OCI-LY3 (cell line): Measurements from ENCODE around the gene SYT8.

Experiments used
- H2AFZ ChIP-seq: fragments of 200-600, 300-600 bp; shearing (Covaris generic); 2 replicates; pipeline ENCODE4 v1.6.0; 2014; ENCODE audit warnings: antibody characterized with exemption, low read depth, low read length
- H3K27ac ChIP-seq: fragments of 200-600, 300-600 bp; sonication (generic); 2 replicates; pipeline ENCODE4 v1.5.1; 2014; ENCODE audit warnings: mild to moderate bottlenecking, low read length, moderate library complexity, mixed read lengths
- H3K27me3 ChIP-seq: fragments of 200-600, 300-600 bp; sonication (generic); 2 replicates; pipeline ENCODE4 v1.6.1; 2014; ENCODE audit warnings: low read depth, low read length, mixed read lengths
- H3K36me3 ChIP-seq: fragments of 200-600, 300-600 bp; sonication (generic); replicated peaks from 2 replicates; pipeline ENCODE3; 2014; ENCODE audit warnings: low read depth, low read length, mixed read lengths
- H3K4me1 ChIP-seq: fragments of 300-600, 200-600 bp; sonication (generic); 2 replicates; pipeline ENCODE4 v1.6.1; 2014; ENCODE audit warnings: low read length, mixed read lengths
- H3K4me2 ChIP-seq: fragments of 200-600, 300-600 bp; sonication (generic); 2 replicates; pipeline ENCODE4 v1.6.1; 2014; ENCODE audit warnings: low read length, mixed read lengths
- H3K4me3 ChIP-seq: fragments of 300-600, 200-600 bp; sonication (generic); 2 replicates; pipeline ENCODE4 v1.5.1; 2014; ENCODE audit warnings: antibody characterized with exemption, mild to moderate bottlenecking, low read length, moderate library complexity
- H3K79me2 ChIP-seq: fragments of 300-600, 200-600 bp; shearing (Covaris generic); 2 replicates; pipeline ENCODE4 v1.6.1; 2014; ENCODE audit warnings: mild to moderate bottlenecking, low read length, mixed read lengths
- H3K9ac ChIP-seq: fragments of 300-600, 200-600 bp; shearing (Covaris generic); 2 replicates; pipeline ENCODE4 v1.6.0; 2014; ENCODE audit warnings: mild to moderate bottlenecking, low read length, moderate library complexity
- H3K9me3 ChIP-seq: fragments of 200-600, 300-600 bp; shearing (Covaris generic); 2 replicates; pipeline ENCODE4 v1.6.1; 2014; ENCODE audit warnings: low read length, mixed read lengths; ENCODE audit not compliant: insufficient read depth
- H4K20me1 ChIP-seq: fragments of 200-600, 300-600 bp; sonication (generic); 2 replicates; pipeline ENCODE4 v1.6.1; 2016; ENCODE audit warnings: low read length, mixed read lengths; ENCODE audit not compliant: insufficient read depth
- CTCF ChIP-seq: fragments of 200-600, 300-600 bp; sonication (generic); IDR thresholded peaks from 2 replicates; pipeline ENCODE4 v1.5.1; 2014; ENCODE audit warnings: antibody characterized with exemption, low read length, low read depth
- EZH2phosphoT487 ChIP-seq: fragments of 200-600 bp; shearing (Covaris generic); IDR thresholded peaks from 2 replicates; pipeline ENCODE4 v1.6.1; 2018; ENCODE audit warnings: antibody characterized with exemption, mixed run types, low read depth

Gene SYT8

DNA sequence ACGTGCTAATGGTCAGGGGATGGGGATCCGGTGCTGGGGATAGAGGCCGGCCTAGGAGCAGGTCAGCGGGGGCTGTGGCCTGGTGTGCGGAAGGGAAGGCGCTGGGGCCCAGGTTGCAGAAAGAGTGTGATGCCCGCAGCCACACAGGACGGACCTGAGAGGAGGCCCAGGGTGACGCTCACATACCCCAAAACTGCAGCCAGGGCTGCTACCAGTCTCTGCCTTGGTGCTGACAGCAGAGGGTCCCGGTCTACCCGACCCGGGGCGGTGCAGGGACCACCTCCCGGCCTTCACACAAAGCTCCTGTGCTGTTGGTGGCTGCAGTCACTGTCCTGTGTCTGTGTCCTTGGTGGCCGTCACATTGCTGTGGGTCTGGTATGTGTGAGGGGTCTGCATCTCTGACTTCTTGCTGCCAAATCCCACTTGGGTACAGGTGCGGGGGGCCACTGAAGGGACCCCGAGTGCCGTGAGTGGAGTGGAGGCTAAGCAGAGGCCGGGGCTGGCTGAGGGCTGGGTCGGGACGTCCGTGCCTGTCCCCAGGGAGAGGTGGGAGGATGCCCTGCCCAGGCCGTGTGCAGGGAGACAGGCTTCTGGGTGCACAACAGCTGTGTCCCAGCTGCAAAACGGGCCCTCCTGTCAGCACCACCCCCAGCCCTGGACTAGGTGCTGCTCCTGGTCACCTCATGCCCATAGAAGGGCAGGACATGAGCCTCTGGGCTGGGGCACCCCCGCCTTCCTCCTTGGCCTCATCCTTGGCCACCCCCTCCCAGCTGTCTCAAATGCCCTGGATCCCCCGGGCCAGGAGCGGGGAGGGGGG, 19.6 kb downstream of the SYT8 start:
- no peak for TF ChIP-seq EZH2phosphoT487
- TF ChIP-seq CTCF, result no peak
- peaks cover 71% of the 10 kb centered on the region for H3K4me1 ChIP-seq
- peak overlapping the region; percentile 95 for H3K9ac ChIP-seq

DNA sequence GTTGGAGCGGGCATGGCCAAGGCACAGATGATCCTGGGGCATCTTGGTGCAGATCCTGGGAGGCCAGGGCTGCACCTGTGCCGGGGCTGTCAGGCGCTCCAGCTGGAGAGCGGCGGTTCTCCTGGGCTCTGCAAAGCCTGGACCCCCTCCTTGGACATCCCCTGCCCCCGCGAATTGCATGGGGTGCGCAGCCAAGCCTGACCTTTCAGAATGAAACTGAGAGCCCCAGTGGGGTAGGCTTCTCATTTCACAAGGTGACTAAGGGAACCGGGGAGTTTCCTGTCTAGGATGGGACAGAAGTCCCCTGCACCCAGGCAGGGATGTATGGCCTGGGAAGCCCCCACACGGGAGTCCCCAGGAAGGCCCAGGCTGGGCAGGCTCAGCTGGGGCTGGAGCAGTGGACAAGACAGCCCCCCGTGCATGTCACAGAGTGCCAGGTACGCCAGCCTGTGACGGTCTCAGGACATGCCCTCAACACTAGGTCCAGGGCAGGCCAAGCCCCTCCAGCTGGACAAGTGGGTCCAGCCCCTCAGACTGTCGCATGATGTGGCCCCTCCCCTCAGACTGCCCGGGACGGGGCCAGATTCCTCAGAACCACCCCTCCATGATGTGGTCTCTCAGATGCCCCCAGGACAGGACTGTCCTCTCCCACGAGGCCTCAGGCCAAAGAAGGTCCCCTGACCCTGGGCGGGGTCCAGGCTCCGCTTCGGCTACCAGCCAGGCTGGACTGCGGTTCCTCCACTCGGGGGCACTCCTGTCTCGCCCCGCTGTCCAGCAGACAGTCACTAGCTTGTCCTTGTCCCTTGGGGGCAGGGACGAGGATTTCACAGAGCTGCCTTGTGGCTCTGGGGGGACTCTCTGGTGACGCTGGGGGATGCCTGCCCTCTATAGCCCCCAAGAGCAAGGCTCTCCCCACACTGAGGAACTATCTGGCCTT, 20.4 kb downstream of the SYT8 start:
- TF ChIP-seq EZH2phosphoT487 (no peak), CTCF (no peak)
- Histone ChIP-seq H2AFZ (no peak overlapping the region), H3K27ac (peak overlapping the region; percentile 97), H3K27me3 (no peaks in the 10 kb centered on the region), H3K4me3 (peak overlapping the region; percentile 95), H3K36me3 (peaks cover 46% of the 10 kb centered on the region), H3K9me3 (peaks cover 4% of the 10 kb centered on the region; the same call in 1 of the 2 replicates), H3K4me2 (peak overlapping the region; percentile 79), H3K9ac (peak overlapping the region; percentile 95), H3K4me1 (peaks cover 62% of the 10 kb centered on the region), H3K79me2 (peaks cover 89% of the 10 kb centered on the region), H4K20me1 (peaks cover 61% of the 10 kb centered on the region)

More for the DNA sequence above, 19.6 kb downstream of the SYT8 start:
- Histone ChIP-seq H4K20me1 (peaks cover 52% of the 10 kb centered on the region), H3K79me2 (peaks cover 81% of the 10 kb centered on the region), H3K4me2 (peak overlapping the region; percentile 79), H3K36me3 (peaks cover 40% of the 10 kb centered on the region), H3K4me3 (peak overlapping the region; percentile 95), H3K27me3 (no peaks in the 10 kb centered on the region), H3K9me3 (peaks cover 4% of the 10 kb centered on the region; the same call in 1 of the 2 replicates), H2AFZ (no peak overlapping the region), H3K27ac (peak overlapping the region; percentile 97)

- H3K27ac ChIP-seq, result peak overlapping the region; percentile 54; the same call in 1 of the 2 replicates
- H3K79me2 ChIP-seq, result peaks cover 96% of the 10 kb centered on the region
- no peaks in the 10 kb centered on the region for H3K27me3 ChIP-seq
- H3K4me3 ChIP-seq, result peak overlapping the region; percentile 95
- H2AFZ ChIP-seq, result no peak overlapping the region
- H4K20me1 ChIP-seq, result peaks cover 67% of the 10 kb centered on the region
- peaks cover 4% of the 10 kb centered on the region; the same call in 1 of the 2 replicates for H3K9me3 ChIP-seq
- H3K4me1 ChIP-seq, result peaks cover 56% of the 10 kb centered on the region
- peak overlapping the region; percentile 79 for H3K4me2 ChIP-seq
- H3K36me3 ChIP-seq, result peaks cover 53% of the 10 kb centered on the region
- TF ChIP-seq EZH2phosphoT487 (no peak), CTCF (no peak)
- H3K9ac ChIP-seq, result peak overlapping the region; percentile 64; the same call in 1 of the 2 replicates
These were observed 21.1 kb downstream of the SYT8 start for GRCh38 chr11:1855886-1856265.
